WTC11 (cell line): Measurements from ENCODE around the gene GPR61. TPM values are rescaled to one million over a fixed set of nuclear protein-coding genes. Genes with fewer than 3 reads are reported as not detected.
A peak's percentile ranks its signal among the peaks of the same experiment; 100 is the strongest.

Experiments used
- ATAC-seq: fragments of 200-7000 bp; cut with Tn5 transposase; 2 replicates; pipeline ENCODE4 v1.10.0; 2021; ENCODE audit warnings: mild to moderate bottlenecking, moderate library complexity
- CTCF ChIA-PET: fragments of 300-600 bp; sonication (Branson Sonifier 250); formaldehyde crosslinking; loops from one replicate; lab custom pipeline; 2021; ENCODE audit warnings: antibody characterized with exemption; lab: Charles Lee
- POLR2A ChIA-PET: fragments of 350-600 bp; sonication (Branson Sonifier 250); formaldehyde crosslinking; loops from one replicate; lab custom pipeline; 2021; ENCODE audit warnings: antibody characterized with exemption; lab: Charles Lee
- DNase-seq: peaks from one replicate; pipeline ENCODE4 v3.0.0; 2021; ENCODE audit warnings: low spot score
- H3K27ac Mint-ChIP-seq: 2 replicates; pipeline ENCODE4 v1.8.0; 2021; ENCODE audit warnings: mixed read lengths
- H3K27me3 Mint-ChIP-seq: 2 replicates; pipeline ENCODE4 v1.8.0; 2021; ENCODE audit warnings: low read depth, mild to moderate bottlenecking, moderate library complexity, mixed read lengths
- H3K36me3 Mint-ChIP-seq: 2 replicates; pipeline ENCODE4 v1.8.0; 2021; ENCODE audit warnings: mixed read lengths
- H3K4me1 Mint-ChIP-seq: 2 replicates; pipeline ENCODE4 v1.8.0; 2022; ENCODE audit warnings: mixed read lengths
- H3K4me3 Mint-ChIP-seq: 2 replicates; pipeline ENCODE4 v1.8.0; 2021; ENCODE audit warnings: mild to moderate bottlenecking, moderate library complexity, mixed read lengths
- H3K9me3 Mint-ChIP-seq: 2 replicates; pipeline ENCODE4 v1.8.0; 2021; ENCODE audit warnings: mixed read lengths
- CBFB ChIP-seq: sonication (generic); formaldehyde crosslinking; IDR thresholded peaks from 2 replicates; pipeline ENCODE4 v1.8.1; 2022; ENCODE audit warnings: mild to moderate bottlenecking, low read depth, missing genetic modification reagents
- EMX1 ChIP-seq: fragments of 250-450 bp; sonication (Bioruptor Pico); IDR thresholded peaks from 2 replicates; pipeline ENCODE4 v1.8.0; 2021; ENCODE audit warnings: mild to moderate bottlenecking
- FOXJ3 ChIP-seq: sonication (generic); formaldehyde crosslinking; IDR thresholded peaks from 2 replicates; pipeline ENCODE4 v1.9.0; 2021; ENCODE audit warnings: missing genetic modification reagents, mild to moderate bottlenecking, borderline replicate concordance
- IRF2 ChIP-seq: sonication (generic); formaldehyde crosslinking; IDR thresholded peaks from 2 replicates; pipeline ENCODE4 v1.8.0; 2022; ENCODE audit warnings: low read depth, missing genetic modification reagents, borderline replicate concordance
- NFATC4 ChIP-seq: fragments of 250-450 bp; sonication (Bioruptor Pico); IDR thresholded peaks from 2 replicates; pipeline ENCODE4 v1.9.0; 2021; ENCODE audit warnings: mild to moderate bottlenecking
- NFE2L1 ChIP-seq: sonication (generic); formaldehyde crosslinking; IDR thresholded peaks from 2 replicates; pipeline ENCODE4 v1.8.1; 2023; ENCODE audit warnings: missing genetic modification reagents
- PRRX2 ChIP-seq: fragments of 250-450 bp; sonication (Bioruptor Pico); IDR thresholded peaks from 2 replicates; pipeline ENCODE4 v1.8.0; 2021; ENCODE audit warnings: mild to moderate bottlenecking
- RORB ChIP-seq: fragments of 250-450 bp; sonication (Bioruptor Pico); IDR thresholded peaks from 2 replicates; pipeline ENCODE4 v1.9.0; 2021; ENCODE audit warnings: mild to moderate bottlenecking
- ZNF219 ChIP-seq: sonication (generic); formaldehyde crosslinking; IDR thresholded peaks from 2 replicates; pipeline ENCODE4 v1.8.0; 2023; ENCODE audit warnings: missing genetic modification reagents, mild to moderate bottlenecking, borderline replicate concordance
- ZNF416 ChIP-seq: fragments of 250-450 bp; sonication (Bioruptor Pico); IDR thresholded peaks from 2 replicates; pipeline ENCODE4 v1.9.0; 2021; ENCODE audit warnings: mild to moderate bottlenecking, inconsistent platforms
- ZNF671 ChIP-seq: fragments of 250-450 bp; sonication (Bioruptor Pico); IDR thresholded peaks from 2 replicates; pipeline ENCODE4 v1.8.0; 2021; ENCODE audit warnings: mild to moderate bottlenecking
- total RNA-seq: library from RNA; stranded (reverse); gene quantifications from 3 replicates; pipeline ENCODE4 v1.2.3, GENCODE V29; 2021
- TF ChIP-seq, protein P1 (sequence below): sonication (generic); formaldehyde crosslinking; IDR thresholded peaks from 2 replicates; pipeline ENCODE4 v1.8.0; 2022; ENCODE audit warnings: missing genetic modification reagents
- TF ChIP-seq, protein P2 (sequence below): fragments of 200-600 bp; IDR thresholded peaks from 2 replicates; pipeline ENCODE4 v1.8.0; 2022; ENCODE audit warnings: antibody characterized with exemption
- TF ChIP-seq, protein P3 (sequence below): fragments of 250-450 bp; sonication (Bioruptor Pico); IDR thresholded peaks from 2 replicates; pipeline ENCODE4 v1.9.0; 2021; ENCODE audit warnings: mild to moderate bottlenecking
- TF ChIP-seq, protein P4 (sequence below): sonication (generic); formaldehyde crosslinking; conservative IDR thresholded peaks from 2 replicates; pipeline ENCODE4 v1.8.1; 2023; ENCODE audit warnings: mild to moderate bottlenecking, low read depth, missing genetic modification reagents, moderate library complexity
- TF ChIP-seq, protein P5 (sequence below): sonication (generic); formaldehyde crosslinking; IDR thresholded peaks from 2 replicates; pipeline ENCODE4 v1.8.1; 2023; ENCODE audit warnings: mild to moderate bottlenecking, missing genetic modification reagents, moderate library complexity
- TF ChIP-seq, protein P6 (sequence below): sonication (generic); formaldehyde crosslinking; IDR thresholded peaks from 2 replicates; pipeline ENCODE4 v1.8.0; 2022; ENCODE audit warnings: mild to moderate bottlenecking, missing genetic modification reagents
- TF ChIP-seq, protein P7 (sequence below): fragments of 250-450 bp; sonication (Bioruptor Pico); IDR thresholded peaks from 2 replicates; pipeline ENCODE4 v1.9.0; 2021; ENCODE audit warnings: mild to moderate bottlenecking, borderline replicate concordance

Gene GPR61
- total RNA-seq, 1 experiment from 2014 or later, result 0.42 TPM

DNA sequence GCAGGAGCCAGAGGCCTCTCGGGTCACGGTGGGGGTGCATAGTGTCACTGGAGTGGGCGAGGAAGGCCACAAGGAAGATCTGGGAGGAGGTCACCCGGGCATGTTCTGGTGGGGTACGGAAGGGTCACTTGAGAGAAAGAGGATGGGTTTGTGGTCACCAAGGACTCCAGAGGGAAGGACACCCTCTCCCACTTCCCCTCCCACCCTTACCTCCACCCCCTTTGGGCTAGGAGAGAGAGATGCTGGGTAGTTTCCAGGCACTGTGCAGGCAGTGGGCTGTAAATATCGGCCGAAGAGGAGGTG, 30.8 kb upstream of the GPR61 start:
- no peak for DNase-seq
- no peak for ATAC-seq
- no peak overlapping the region for H3K27ac Mint-ChIP-seq
- no peak for TF ChIP-seq ZNF671 (CRISPR knock-in tag)
- no peak for TF ChIP-seq NFATC4 (CRISPR knock-in tag)
- TF ChIP-seq, protein P1, sequence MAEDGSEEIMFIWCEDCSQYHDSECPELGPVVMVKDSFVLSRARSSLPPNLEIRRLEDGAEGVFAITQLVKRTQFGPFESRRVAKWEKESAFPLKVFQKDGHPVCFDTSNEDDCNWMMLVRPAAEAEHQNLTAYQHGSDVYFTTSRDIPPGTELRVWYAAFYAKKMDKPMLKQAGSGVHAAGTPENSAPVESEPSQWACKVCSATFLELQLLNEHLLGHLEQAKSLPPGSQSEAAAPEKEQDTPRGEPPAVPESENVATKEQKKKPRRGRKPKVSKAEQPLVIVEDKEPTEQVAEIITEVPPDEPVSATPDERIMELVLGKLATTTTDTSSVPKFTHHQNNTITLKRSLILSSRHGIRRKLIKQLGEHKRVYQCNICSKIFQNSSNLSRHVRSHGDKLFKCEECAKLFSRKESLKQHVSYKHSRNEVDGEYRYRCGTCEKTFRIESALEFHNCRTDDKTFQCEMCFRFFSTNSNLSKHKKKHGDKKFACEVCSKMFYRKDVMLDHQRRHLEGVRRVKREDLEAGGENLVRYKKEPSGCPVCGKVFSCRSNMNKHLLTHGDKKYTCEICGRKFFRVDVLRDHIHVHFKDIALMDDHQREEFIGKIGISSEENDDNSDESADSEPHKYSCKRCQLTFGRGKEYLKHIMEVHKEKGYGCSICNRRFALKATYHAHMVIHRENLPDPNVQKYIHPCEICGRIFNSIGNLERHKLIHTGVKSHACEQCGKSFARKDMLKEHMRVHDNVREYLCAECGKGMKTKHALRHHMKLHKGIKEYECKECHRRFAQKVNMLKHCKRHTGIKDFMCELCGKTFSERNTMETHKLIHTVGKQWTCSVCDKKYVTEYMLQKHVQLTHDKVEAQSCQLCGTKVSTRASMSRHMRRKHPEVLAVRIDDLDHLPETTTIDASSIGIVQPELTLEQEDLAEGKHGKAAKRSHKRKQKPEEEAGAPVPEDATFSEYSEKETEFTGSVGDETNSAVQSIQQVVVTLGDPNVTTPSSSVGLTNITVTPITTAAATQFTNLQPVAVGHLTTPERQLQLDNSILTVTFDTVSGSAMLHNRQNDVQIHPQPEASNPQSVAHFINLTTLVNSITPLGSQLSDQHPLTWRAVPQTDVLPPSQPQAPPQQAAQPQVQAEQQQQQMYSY, result no peak
- TF ChIP-seq NFE2L1, result no peak
- TF ChIP-seq, protein P2, sequence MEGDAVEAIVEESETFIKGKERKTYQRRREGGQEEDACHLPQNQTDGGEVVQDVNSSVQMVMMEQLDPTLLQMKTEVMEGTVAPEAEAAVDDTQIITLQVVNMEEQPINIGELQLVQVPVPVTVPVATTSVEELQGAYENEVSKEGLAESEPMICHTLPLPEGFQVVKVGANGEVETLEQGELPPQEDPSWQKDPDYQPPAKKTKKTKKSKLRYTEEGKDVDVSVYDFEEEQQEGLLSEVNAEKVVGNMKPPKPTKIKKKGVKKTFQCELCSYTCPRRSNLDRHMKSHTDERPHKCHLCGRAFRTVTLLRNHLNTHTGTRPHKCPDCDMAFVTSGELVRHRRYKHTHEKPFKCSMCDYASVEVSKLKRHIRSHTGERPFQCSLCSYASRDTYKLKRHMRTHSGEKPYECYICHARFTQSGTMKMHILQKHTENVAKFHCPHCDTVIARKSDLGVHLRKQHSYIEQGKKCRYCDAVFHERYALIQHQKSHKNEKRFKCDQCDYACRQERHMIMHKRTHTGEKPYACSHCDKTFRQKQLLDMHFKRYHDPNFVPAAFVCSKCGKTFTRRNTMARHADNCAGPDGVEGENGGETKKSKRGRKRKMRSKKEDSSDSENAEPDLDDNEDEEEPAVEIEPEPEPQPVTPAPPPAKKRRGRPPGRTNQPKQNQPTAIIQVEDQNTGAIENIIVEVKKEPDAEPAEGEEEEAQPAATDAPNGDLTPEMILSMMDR, result no peak
- TF ChIP-seq, protein P3, sequence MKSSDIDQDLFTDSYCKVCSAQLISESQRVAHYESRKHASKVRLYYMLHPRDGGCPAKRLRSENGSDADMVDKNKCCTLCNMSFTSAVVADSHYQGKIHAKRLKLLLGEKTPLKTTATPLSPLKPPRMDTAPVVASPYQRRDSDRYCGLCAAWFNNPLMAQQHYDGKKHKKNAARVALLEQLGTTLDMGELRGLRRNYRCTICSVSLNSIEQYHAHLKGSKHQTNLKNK (CRISPR knock-in tag), result no peak
- TF ChIP-seq, protein P4, sequence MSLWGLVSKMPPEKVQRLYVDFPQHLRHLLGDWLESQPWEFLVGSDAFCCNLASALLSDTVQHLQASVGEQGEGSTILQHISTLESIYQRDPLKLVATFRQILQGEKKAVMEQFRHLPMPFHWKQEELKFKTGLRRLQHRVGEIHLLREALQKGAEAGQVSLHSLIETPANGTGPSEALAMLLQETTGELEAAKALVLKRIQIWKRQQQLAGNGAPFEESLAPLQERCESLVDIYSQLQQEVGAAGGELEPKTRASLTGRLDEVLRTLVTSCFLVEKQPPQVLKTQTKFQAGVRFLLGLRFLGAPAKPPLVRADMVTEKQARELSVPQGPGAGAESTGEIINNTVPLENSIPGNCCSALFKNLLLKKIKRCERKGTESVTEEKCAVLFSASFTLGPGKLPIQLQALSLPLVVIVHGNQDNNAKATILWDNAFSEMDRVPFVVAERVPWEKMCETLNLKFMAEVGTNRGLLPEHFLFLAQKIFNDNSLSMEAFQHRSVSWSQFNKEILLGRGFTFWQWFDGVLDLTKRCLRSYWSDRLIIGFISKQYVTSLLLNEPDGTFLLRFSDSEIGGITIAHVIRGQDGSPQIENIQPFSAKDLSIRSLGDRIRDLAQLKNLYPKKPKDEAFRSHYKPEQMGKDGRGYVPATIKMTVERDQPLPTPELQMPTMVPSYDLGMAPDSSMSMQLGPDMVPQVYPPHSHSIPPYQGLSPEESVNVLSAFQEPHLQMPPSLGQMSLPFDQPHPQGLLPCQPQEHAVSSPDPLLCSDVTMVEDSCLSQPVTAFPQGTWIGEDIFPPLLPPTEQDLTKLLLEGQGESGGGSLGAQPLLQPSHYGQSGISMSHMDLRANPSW (CRISPR knock-in tag), result no peak
- no peak for TF ChIP-seq IRF2 (CRISPR knock-in tag)
- TF ChIP-seq EMX1 (CRISPR knock-in tag), result no peak
- TF ChIP-seq FOXJ3, result no peak
- no peak for TF ChIP-seq ZNF219 (CRISPR knock-in tag)
- TF ChIP-seq RORB, result no peak
- TF ChIP-seq, protein P5, sequence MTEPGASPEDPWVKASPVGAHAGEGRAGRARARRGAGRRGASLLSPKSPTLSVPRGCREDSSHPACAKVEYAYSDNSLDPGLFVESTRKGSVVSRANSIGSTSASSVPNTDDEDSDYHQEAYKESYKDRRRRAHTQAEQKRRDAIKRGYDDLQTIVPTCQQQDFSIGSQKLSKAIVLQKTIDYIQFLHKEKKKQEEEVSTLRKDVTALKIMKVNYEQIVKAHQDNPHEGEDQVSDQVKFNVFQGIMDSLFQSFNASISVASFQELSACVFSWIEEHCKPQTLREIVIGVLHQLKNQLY, result no peak
- TF ChIP-seq PRRX2, result no peak
- no peak for TF ChIP-seq CBFB (CRISPR knock-in tag)
- ChIA-PET POLR2A (interaction anchor here (1.0 to 1.1 kb wide), 2 partner anchors 25 to 154 kb away, joined by 3 read pairs; no protein-coding TSS in a partner anchor), CTCF (interaction anchor here (0.8 to 7.6 kb wide), 7 partner anchors 11 to 122 kb away, joined by 4 to 128 read pairs (median 24); partner anchors contain the start of genes ATXN7L2 and CYB561D1)
- H3K9me3 Mint-ChIP-seq, result no peaks in the 10 kb centered on the region
- H3K4me3 Mint-ChIP-seq, result peak overlapping the region; percentile 84
- peaks cover 16% of the 10 kb centered on the region for H3K4me1 Mint-ChIP-seq
- H3K27me3 Mint-ChIP-seq, result peaks cover 54% of the 10 kb centered on the region
- H3K36me3 Mint-ChIP-seq, result no peaks in the 10 kb centered on the region

DNA sequence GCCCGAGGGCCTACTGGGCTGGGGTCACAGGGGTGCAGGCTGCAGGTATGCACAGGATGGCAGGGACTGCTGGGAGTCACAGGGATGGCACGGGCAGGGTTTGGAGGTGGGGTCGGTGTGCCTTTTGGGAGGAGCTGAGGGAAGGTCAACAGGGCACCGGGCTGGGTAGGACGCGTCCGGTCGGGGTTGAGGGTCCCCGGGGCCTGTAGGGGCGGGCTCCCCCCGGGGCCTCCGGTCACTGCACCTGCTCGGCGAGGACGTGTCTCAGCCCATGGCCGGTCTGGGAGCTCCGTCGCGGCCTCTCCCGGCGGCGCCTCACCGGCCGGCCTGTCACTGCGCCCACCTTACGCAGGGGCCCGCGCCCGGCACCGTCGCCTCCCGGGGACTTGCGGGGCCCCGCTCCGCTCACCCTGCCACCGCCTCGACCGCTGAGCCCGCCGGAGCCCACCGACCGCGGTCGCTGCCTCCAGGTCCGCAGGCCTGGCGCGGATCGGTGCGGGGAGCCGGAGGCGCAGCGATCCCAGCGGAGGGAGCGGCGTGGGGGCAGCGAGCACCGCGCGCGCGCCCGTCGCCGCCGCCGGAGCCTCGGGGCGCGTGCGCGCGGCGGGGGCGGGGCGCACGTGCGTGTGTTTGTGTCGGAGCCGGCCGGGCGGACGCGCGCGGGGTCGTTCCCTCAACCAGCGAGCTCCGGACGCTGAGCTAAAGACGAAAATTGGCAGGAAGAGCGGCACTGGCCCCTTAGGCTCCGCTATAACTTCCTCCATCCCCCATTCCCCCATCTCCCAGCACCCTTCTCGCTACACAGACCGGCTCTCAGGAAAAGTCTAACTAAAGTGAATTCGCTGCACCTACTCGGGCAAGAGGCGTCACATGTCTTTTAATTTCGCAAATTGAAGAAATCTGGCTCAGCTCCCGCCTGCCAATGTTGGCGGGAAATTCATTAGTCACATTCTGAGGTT, 30.2 kb upstream of the GPR61 start, which contains the start of gene AMIGO1:
Gene AMIGO1 (minus strand): TSS at position 552 of the 959 bp plus-strand sequence. CDS start 815 bp downstream, outside the sequence.
- peak within 1 kb of the TSS; percentile 89 for H3K4me3 Mint-ChIP-seq
- no peaks in the 10 kb centered on the region for H3K36me3 Mint-ChIP-seq
- no peaks in the 10 kb centered on the region for H3K9me3 Mint-ChIP-seq
- DNase-seq (peak; percentile 70), ATAC-seq (peak; percentile 74)
- ChIA-PET POLR2A (interaction anchor here (0.7 to 1.3 kb wide), 5 partner anchors 17 to 154 kb away, joined by 3 to 5 read pairs (median 3); no protein-coding TSS in a partner anchor), CTCF (interaction anchor here (0.6 to 7.6 kb wide), 11 partner anchors 11 to 475 kb away, joined by 3 to 128 read pairs (median 8); partner anchors contain the start of genes AHCYL1, ATXN7L2 and CYB561D1)
- H3K4me1 Mint-ChIP-seq, result peaks cover 16% of the 10 kb centered on the region
- H3K27ac Mint-ChIP-seq, result no peak within 1 kb of the TSS
- peaks cover 54% of the 10 kb centered on the region for H3K27me3 Mint-ChIP-seq
- TF ChIP-seq ZNF416 (CRISPR knock-in tag), result no peak
- TF ChIP-seq, protein P5, result no peak
- TF ChIP-seq, protein P6, sequence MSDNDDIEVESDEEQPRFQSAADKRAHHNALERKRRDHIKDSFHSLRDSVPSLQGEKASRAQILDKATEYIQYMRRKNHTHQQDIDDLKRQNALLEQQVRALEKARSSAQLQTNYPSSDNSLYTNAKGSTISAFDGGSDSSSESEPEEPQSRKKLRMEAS (CRISPR knock-in tag), result no peak
- TF ChIP-seq, protein P7, sequence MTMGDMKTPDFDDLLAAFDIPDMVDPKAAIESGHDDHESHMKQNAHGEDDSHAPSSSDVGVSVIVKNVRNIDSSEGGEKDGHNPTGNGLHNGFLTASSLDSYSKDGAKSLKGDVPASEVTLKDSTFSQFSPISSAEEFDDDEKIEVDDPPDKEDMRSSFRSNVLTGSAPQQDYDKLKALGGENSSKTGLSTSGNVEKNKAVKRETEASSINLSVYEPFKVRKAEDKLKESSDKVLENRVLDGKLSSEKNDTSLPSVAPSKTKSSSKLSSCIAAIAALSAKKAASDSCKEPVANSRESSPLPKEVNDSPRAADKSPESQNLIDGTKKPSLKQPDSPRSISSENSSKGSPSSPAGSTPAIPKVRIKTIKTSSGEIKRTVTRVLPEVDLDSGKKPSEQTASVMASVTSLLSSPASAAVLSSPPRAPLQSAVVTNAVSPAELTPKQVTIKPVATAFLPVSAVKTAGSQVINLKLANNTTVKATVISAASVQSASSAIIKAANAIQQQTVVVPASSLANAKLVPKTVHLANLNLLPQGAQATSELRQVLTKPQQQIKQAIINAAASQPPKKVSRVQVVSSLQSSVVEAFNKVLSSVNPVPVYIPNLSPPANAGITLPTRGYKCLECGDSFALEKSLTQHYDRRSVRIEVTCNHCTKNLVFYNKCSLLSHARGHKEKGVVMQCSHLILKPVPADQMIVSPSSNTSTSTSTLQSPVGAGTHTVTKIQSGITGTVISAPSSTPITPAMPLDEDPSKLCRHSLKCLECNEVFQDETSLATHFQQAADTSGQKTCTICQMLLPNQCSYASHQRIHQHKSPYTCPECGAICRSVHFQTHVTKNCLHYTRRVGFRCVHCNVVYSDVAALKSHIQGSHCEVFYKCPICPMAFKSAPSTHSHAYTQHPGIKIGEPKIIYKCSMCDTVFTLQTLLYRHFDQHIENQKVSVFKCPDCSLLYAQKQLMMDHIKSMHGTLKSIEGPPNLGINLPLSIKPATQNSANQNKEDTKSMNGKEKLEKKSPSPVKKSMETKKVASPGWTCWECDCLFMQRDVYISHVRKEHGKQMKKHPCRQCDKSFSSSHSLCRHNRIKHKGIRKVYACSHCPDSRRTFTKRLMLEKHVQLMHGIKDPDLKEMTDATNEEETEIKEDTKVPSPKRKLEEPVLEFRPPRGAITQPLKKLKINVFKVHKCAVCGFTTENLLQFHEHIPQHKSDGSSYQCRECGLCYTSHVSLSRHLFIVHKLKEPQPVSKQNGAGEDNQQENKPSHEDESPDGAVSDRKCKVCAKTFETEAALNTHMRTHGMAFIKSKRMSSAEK (CRISPR knock-in tag), result no peak
